Psoas muscle (tissue), 8 donors: ENCODE results near the gene TSKU. TPM values are rescaled to one million over a fixed set of nuclear protein-coding genes. Genes with fewer than 3 reads are reported as not detected.
A peak's percentile ranks its signal among the peaks of the same experiment; 100 is the strongest.

Source experiments
- ATAC-seq, 4 donors: fragments of 200-7000 bp; cut with Tn5 transposase; one replicate each; pipeline ENCODE4 v1.9.1; 2020; ENCODE audit warnings: moderate library complexity in 3 of 4, mild to moderate bottlenecking in 2 of 4
- DNase-seq, 2 donors: peaks; one replicate each; pipeline ENCODE4 v3.0.0-alpha.2; 2020
- H3K27ac ChIP-seq: fragments of 200-600 bp; one replicate; pipeline ENCODE4 v1.8.0; 2022
- H3K27me3 ChIP-seq, 3 donors: fragments of 200-600 bp in 1 of 3; one replicate each; pipeline versions ENCODE4 v1.6.1 to v1.8.0; 2013 to 2022; ENCODE audit warnings: low read length in 2 of 3, mild to moderate bottlenecking in 2 of 3, moderate library complexity in 1 of 3; ENCODE audit not compliant: insufficient read depth in 3 of 3
- H3K36me3 ChIP-seq, 2 donors: fragments of 200-600 bp in 1 of 2; one replicate each; pipeline versions ENCODE4 v1.6.1 to v1.8.0; 2013 to 2022; ENCODE audit warnings: low read depth in 1 of 2, mild to moderate bottlenecking in 1 of 2, moderate library complexity in 1 of 2; ENCODE audit not compliant: insufficient read depth in 1 of 2
- H3K4me1 ChIP-seq: fragments of 200-600 bp; one replicate; pipeline ENCODE4 v1.8.0; 2022
- H3K4me3 ChIP-seq: fragments of 200-600 bp; one replicate; pipeline ENCODE4 v1.8.0; 2022; ENCODE audit warnings: mild to moderate bottlenecking
- H3K9me3 ChIP-seq: fragments of 200-600 bp; one replicate; pipeline ENCODE4 v1.8.0; 2022
- WGBS, 3 donors: extraction: QIAGEN DNeasy Blood & Tissue Kit; methylation state at CpG; one replicate each; pipeline versions ENCODE4 v1.1.6 to v1.1.7; 2013; 5-methylcytosine and 5-hydroxymethylcytosine counted together
- intact Hi-C, 2 donors: fragments of 100-400 bp; cut with DNase I; formaldehyde crosslinking; loops; one replicate each; pipeline versions ENCODE4 v1.11.0 to v1.14.2; 2022
- polyA plus RNA-seq, 3 donors: library from polyadenylated mRNA; stranded (reverse); fragments of 200-250 nt; gene quantifications; one replicate each; pipeline ENCODE4 v1.2.3, GENCODE V29; 2013
- total RNA-seq, 4 donors: library from RNA; stranded (reverse); fragmentation: NEBNext Ultra II Directional in 2 of 4; extraction: Animal tissue kit (Norgen Biotek cat#: 25700) in 2 of 4; gene quantifications; one replicate each; pipeline versions ENCODE4 v1.2.1 to v1.2.4, GENCODE V29; 2021 to 2023
- TF ChIP-seq, protein P1 (sequence below): fragments of 200-600 bp; IDR thresholded peaks from one replicate; pipeline ENCODE4 v1.8.0; 2022; ENCODE audit warnings: antibody characterized with exemption
- donor health status: healthy with polysubstance abuse.
- donor health status: DM: no; HTN: no; CAD: no; lungs with moderate emphysema.
- donor health status: Bipolar disorder and iron deficiency.
- donor health status: healthy.
- donor health status: DM: yes; HTN: yes; CAD: no.
- donor health status: DM: no; HTN: no; CAD: no.
- donor health status: DM: no; HTN: no; CAD: no.
- donor health status: DM: yes; HTN: yes; CAD: no.

TSKU gene
- total and polyA plus RNA-seq, 7 donors = 3.1 to 11.4 (median 4.0) TPM

DNA sequence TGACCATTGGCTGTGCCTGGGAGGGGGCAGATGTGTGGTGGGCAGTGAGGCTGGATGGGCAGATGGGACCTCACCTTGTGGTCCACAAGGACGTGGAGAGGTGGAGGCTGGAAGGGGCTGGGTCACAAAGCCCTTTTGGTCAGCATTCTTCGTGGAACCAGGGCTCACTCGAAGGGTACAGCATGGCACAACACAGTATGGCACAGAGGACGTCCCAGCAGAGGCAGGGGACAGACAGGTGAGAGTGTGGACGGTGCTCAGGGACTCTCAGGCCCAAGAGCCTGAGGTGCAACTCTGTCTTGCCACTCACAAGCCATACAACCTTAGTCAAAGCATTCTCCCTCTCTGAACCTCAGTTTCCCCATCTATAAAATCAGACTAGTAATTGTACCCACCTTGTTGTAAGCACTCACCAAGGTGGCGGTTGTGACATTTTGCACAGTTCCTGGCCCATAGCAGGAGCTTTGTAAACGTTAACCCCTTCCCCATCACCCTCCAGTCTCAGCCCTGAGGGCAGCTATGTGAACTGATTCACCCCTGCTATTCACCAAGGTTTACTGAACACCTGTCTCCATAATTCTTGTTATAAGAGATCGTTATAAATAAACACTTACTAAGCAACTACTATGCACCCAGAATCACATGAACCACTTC, 11.6 kb upstream of the TSKU start:
- peaks cover 30% of the 10 kb centered on the region for H3K4me1 ChIP-seq
- no peaks in the 10 kb centered on the region for H3K36me3 ChIP-seq
- peaks cover 13% of the 10 kb centered on the region for H3K9me3 ChIP-seq
- intact Hi-C loops = no loop called here
- no peak for ATAC-seq
- peak overlapping the region; percentile 0 for H3K27ac ChIP-seq
- TF ChIP-seq, protein P1, sequence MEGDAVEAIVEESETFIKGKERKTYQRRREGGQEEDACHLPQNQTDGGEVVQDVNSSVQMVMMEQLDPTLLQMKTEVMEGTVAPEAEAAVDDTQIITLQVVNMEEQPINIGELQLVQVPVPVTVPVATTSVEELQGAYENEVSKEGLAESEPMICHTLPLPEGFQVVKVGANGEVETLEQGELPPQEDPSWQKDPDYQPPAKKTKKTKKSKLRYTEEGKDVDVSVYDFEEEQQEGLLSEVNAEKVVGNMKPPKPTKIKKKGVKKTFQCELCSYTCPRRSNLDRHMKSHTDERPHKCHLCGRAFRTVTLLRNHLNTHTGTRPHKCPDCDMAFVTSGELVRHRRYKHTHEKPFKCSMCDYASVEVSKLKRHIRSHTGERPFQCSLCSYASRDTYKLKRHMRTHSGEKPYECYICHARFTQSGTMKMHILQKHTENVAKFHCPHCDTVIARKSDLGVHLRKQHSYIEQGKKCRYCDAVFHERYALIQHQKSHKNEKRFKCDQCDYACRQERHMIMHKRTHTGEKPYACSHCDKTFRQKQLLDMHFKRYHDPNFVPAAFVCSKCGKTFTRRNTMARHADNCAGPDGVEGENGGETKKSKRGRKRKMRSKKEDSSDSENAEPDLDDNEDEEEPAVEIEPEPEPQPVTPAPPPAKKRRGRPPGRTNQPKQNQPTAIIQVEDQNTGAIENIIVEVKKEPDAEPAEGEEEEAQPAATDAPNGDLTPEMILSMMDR = no peak
- 74 to 85% (median 76%) methylated on average over 8 of the region's 8 CpGs for WGBS, 3 donors
- DNase-seq = no peak
- H3K4me3 ChIP-seq = no peak overlapping the region
- H3K27me3 ChIP-seq = no peaks in the 10 kb centered on the region

DNA sequence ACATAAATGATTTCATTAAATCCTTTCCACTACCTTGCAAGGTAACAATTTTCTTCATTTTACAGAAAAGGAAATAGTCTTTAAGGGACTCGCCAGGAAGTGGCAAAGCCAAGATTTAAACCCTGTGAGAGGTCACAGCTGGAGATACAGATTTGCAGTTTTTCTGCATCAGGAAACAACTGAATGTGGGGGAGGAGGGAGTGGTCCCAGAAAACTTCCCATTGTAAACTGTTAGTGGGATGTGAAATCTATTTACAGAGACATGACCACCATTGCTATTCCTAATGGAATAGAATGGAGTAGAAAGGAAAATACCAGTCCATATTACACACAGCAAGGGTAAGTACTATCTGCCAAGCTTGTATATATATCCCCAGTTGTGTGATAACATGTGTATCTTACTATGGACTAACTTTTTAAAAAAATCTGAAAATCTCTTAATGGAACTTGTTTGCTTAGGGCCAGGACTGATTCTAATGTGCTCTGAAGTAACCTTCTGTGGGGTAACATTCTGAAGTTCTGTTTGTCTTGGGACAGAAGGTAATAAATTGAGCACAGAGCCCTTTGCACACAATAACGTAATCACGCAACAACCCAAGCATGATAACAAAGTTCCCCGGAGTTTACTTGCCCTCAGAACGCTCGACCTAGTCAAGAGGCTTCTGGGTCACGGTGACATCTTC, 10.9 kb upstream of the TSKU start:
- H3K9me3 ChIP-seq = peaks cover 19% of the 10 kb centered on the region
- H3K27me3 ChIP-seq = peaks cover 0 to under 1% (median 0%) of the 10 kb centered on the region in 3 donors
- peak in 2 of 4 donors; percentile 25 to 64 for ATAC-seq
- TF ChIP-seq, protein P1 = no peak
- no peak for DNase-seq
- no peaks in the 10 kb centered on the region for H3K36me3 ChIP-seq
- H3K4me1 ChIP-seq = peaks cover 30% of the 10 kb centered on the region
- intact Hi-C loops = no loop called here
- 43 to 66% (median 45%) methylated on average over 7 of the region's 7 CpGs for WGBS, 3 donors
- H3K27ac ChIP-seq = no peak overlapping the region
- no peak overlapping the region for H3K4me3 ChIP-seq

DNA sequence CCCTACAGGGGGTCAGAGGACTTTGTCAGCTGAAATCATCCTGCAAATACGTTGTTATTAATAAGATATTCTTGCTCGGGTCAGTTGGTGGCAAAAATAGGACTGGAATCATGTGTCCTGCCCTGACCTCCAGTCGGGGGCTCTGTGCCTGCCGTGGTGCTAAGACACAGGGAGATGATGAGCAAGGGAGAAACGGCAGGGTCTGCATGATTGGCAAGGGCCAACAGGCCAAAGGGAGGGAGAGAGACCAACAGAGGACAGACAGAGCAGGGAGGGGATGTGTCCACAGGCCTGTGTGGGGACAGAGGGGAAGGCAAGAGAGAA, 10.4 kb upstream of the TSKU start:
- H3K36me3 ChIP-seq = no peaks in the 10 kb centered on the region
- H3K27me3 ChIP-seq = peaks cover 0 to 3% (median 0%) of the 10 kb centered on the region in 3 donors
- TF ChIP-seq, protein P1 = no peak
- ATAC-seq (no peak), DNase-seq (no peak)
- H3K27ac ChIP-seq = peak overlapping the region; percentile 26
- intact Hi-C loops = no loop called here
- H3K4me3 ChIP-seq = no peak overlapping the region
- WGBS, 3 donors = 22 to 40% (median 22%) methylated on average over 5 of the region's 5 CpGs
- peaks cover 30% of the 10 kb centered on the region for H3K4me1 ChIP-seq
- peaks cover 24% of the 10 kb centered on the region for H3K9me3 ChIP-seq

DNA sequence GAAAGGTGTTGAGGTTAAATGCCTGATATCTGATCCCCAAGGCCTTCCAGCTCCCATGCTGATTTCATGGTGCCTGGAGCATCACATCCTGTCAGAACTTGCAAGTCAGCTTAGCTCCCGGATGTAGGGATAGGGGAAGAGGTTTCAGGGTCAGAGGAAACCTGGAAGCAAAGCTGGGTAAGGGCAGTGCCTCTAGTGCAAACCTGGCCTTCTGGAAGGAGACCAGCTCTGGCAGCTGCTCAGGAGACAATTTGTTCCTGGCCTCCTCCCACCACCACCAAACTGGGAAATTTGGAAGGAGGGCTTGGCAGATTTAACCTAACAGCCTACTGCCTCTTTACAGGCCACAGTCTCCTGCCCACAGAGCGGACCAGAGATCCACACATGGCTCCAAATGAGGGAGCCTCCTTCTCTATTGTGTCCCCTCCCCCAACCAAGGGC, 9.2 kb upstream of the TSKU start:
- Histone ChIP-seq H3K9me3 (peaks cover 25% of the 10 kb centered on the region), H3K27ac (peak overlapping the region; percentile 23), H3K27me3 (peaks cover 0 to 3% (median 0%) of the 10 kb centered on the region in 3 donors), H3K36me3 (no peaks in the 10 kb centered on the region), H3K4me3 (no peak overlapping the region), H3K4me1 (peaks cover 19% of the 10 kb centered on the region)
- intact Hi-C loops = no loop called here
- ATAC-seq (peak; percentile 39 to 76 (median 68)), DNase-seq (peak in 1 of 2 donors; percentile 87)
- 20 to 37% (median 36%) methylated on average over 2 of the region's 2 CpGs for WGBS, 3 donors
- TF ChIP-seq, protein P1 = no peak
